DND-41 (cell line): ENCODE results near the gene OTUD5.

Source experiments
- CTCF ChIP-seq: IDR thresholded peaks from 2 replicates; pipeline ENCODE4 v1.5.1; 2012; ENCODE audit warnings: borderline replicate concordance, low read length, moderate library complexity, mild to moderate bottlenecking; ENCODE audit not compliant: poor library complexity, severe bottlenecking; ENCODE audit errors: extremely low read depth
- EZH2 ChIP-seq: IDR thresholded peaks from 3 replicates; pipeline ENCODE4 v1.6.1; 2012; ENCODE audit warnings: borderline replicate concordance, low read depth, mild to moderate bottlenecking, moderate library complexity, low read length, inconsistent platforms; ENCODE audit not compliant: severe bottlenecking

DNA sequence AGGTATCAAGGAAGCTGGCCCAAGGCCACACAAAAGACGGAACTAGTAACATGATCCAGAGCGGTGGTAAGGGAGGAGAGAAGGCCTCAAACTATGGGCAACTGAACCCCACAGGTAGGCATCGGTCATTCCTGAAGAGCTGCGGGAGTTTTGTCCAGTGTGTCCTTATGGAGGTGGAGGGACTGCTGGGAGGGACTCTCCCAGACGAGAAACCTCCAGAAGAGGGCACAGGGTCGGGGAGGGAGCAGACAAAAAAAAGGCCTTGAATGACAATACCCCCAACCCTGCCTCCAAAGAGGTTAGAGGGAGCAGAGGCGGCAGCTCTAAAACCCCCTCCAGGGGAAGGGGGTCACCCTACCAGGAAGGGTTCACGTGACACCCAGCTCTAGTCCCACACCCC, 53.2 kb downstream of the OTUD5 start:
- no peak for TF ChIP-seq CTCF
- no peak for TF ChIP-seq EZH2
